Measurements from ENCODE around the gene NMT2. TPM values are rescaled to one million over a fixed set of nuclear protein-coding genes. Genes with fewer than 3 reads are reported as not detected.

NMT2 gene
- total and polyA plus RNA-seq, 2 experiments from 2014 or later, result 11.7 to 16.8 TPM

GRCh38 chr10:15137036-15137359 lies 31.5 kb downstream of the NMT2 start:
- Histone ChIP-seq H3K9me2 (ENCODE audit: insufficient read depth) (no peaks in the 10 kb centered on the region), H3K27me3 (ENCODE audit: insufficient read depth) (no peaks in the 10 kb centered on the region), H3F3A (replicated peaks; ENCODE audit: low read depth) (no peaks in the 10 kb centered on the region), H4K20me1 (replicated peaks; ENCODE audit: insufficient read depth) (no peaks in the 10 kb centered on the region), H3K4me1 (ENCODE audit: insufficient read depth) (no peaks in the 10 kb centered on the region), H2AFZ (no peak overlapping the region), H3K4me3 (no peak overlapping the region), H3K79me2 (replicated peaks; ENCODE audit: insufficient read depth) (no peaks in the 10 kb centered on the region), H3K4me2 (no peak overlapping the region), H3K27ac (ENCODE audit: low read depth) (no peak overlapping the region), H3K36me3 (ENCODE audit: insufficient read depth) (peaks cover 10% of the 10 kb centered on the region; the same call in 1 of the 2 replicates)
- Mint-ChIP-seq H3K4me1 (peaks cover 12% of the 10 kb centered on the region), H3K27ac (no peak overlapping the region), H3K4me3 (no peak overlapping the region), H3K27me3 (ENCODE audit: insufficient read depth, low read depth, poor library complexity) (peaks cover 4% of the 10 kb centered on the region), H3K9me3 (no peaks in the 10 kb centered on the region), H3K36me3 (ENCODE audit: low read depth) (peaks cover 8% of the 10 kb centered on the region; the same call in 2 of the 3 replicates)
- no peak for DNase-seq (ENCODE audit: low spot score)
- no peak for ATAC-seq
- no peak for TF ChIP-seq NANOG (IDR thresholded peaks at IDR 0.05; ENCODE audit: borderline replicate concordance)
- TF ChIP-seq, protein P1, sequence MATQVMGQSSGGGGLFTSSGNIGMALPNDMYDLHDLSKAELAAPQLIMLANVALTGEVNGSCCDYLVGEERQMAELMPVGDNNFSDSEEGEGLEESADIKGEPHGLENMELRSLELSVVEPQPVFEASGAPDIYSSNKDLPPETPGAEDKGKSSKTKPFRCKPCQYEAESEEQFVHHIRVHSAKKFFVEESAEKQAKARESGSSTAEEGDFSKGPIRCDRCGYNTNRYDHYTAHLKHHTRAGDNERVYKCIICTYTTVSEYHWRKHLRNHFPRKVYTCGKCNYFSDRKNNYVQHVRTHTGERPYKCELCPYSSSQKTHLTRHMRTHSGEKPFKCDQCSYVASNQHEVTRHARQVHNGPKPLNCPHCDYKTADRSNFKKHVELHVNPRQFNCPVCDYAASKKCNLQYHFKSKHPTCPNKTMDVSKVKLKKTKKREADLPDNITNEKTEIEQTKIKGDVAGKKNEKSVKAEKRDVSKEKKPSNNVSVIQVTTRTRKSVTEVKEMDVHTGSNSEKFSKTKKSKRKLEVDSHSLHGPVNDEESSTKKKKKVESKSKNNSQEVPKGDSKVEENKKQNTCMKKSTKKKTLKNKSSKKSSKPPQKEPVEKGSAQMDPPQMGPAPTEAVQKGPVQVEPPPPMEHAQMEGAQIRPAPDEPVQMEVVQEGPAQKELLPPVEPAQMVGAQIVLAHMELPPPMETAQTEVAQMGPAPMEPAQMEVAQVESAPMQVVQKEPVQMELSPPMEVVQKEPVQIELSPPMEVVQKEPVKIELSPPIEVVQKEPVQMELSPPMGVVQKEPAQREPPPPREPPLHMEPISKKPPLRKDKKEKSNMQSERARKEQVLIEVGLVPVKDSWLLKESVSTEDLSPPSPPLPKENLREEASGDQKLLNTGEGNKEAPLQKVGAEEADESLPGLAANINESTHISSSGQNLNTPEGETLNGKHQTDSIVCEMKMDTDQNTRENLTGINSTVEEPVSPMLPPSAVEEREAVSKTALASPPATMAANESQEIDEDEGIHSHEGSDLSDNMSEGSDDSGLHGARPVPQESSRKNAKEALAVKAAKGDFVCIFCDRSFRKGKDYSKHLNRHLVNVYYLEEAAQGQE (IDR thresholded peaks at IDR 0.05; ENCODE audit: unreplicated experiment), result no peak
- TF ChIP-seq, protein P2, sequence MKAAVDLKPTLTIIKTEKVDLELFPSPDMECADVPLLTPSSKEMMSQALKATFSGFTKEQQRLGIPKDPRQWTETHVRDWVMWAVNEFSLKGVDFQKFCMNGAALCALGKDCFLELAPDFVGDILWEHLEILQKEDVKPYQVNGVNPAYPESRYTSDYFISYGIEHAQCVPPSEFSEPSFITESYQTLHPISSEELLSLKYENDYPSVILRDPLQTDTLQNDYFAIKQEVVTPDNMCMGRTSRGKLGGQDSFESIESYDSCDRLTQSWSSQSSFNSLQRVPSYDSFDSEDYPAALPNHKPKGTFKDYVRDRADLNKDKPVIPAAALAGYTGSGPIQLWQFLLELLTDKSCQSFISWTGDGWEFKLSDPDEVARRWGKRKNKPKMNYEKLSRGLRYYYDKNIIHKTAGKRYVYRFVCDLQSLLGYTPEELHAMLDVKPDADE (IDR thresholded peaks at IDR 0.05), result no peak
- no peak for TF ChIP-seq ZNF462 (CRISPR knock-in tag; IDR thresholded peaks at IDR 0.05)
- no peak for TF ChIP-seq ZNF331 (CRISPR knock-in tag; IDR thresholded peaks at IDR 0.05; ENCODE audit: low read depth)
- TF ChIP-seq JUNB (IDR thresholded peaks at IDR 0.05; ENCODE audit: unreplicated experiment), result no peak
- no peak for TF ChIP-seq EZH2 (IDR thresholded peaks at IDR 0.05; ENCODE audit: low read depth, unreplicated experiment)
- no peak for TF ChIP-seq CREB1 (CRISPR knock-in tag; IDR thresholded peaks at IDR 0.05; ENCODE audit: low read depth)
